ENCODE data around the gene CALCR.
"Not testable (repeated sequence)": the region's sequence is repeated elsewhere in the genome, so short reads cannot be mapped to it uniquely, and the experiment has no call there.

Gene CALCR

DNA sequence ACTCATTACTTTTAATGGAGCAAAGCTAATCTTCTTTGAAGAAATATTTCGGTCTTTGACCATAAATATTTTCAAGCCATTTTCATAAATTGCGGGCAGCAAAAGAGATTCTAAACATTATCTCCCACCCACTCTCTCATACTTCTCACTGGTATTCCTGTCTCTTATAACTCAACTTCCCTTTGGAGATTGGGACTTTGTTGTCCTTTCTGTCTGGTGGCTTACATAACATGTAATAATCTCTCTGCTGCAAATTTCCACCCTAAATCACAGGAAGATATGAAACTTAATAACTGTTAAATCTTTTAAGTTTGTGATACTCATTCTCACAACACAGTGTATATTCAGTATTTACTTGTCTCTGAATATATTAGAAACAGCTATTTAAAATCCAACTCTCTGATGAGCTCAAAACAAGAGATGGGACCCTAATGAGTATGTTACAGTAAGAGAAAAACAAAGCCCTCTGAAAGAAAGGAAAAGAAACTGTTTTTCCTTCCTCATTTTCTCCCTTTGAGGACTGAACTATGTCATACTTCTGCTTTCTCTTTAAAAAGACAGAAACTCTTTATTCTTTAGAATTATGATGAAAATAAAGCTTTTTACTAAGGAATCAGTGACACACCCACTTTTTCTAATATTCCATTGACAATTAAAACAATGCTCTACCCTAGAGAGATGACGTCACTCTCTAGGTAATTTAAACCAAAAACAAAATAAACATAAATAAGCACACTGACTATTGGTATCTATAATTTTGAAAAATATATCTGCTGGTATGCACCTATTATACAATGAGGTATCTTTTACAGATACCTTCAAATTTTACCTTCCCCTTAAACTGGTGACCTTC, 14.7 kb downstream of the CALCR start:
- no peak for DNase-seq

DNA sequence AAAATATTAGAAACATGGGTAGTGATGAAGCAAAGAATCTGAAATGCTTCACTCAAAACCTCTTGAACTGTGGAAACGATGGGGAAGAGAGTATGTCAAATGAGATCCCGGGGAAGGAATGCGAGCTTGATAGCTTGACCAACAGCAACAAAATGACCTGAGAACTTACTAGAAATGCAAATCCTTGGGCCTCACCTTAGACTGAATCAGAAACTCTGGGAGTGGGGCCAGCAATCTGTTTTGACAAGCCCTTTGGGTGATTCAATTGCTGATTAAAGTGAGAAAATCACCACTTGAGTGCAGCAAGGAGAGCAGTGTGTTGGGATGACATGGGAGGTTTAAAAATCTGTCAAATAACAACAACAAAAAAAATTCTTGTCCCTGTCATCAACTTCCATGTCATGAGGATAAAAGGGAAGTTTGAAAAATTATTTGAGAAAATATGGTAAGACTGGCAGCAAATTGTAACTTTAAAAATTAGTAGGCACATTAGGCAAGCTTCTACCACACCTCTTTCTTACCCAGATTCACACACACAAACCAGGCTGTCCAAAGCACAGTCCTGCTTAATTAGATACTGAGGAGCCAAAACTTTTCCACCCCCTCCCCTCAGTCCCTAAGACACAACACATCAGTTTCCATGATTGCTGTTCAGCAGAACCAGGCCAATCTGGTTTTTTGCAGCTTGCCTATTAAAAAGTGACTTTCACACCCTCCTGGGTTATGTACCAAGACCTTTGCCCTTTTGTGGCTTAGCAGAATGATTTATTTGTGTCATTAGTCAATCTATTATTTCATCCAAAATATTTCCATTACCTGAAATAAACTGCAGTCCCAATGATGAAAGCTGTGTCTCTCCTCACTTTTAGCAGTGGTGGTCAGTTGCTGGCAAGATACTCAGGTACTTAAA, 15.6 kb downstream of the CALCR start:
- DNase-seq = no peak

DNA sequence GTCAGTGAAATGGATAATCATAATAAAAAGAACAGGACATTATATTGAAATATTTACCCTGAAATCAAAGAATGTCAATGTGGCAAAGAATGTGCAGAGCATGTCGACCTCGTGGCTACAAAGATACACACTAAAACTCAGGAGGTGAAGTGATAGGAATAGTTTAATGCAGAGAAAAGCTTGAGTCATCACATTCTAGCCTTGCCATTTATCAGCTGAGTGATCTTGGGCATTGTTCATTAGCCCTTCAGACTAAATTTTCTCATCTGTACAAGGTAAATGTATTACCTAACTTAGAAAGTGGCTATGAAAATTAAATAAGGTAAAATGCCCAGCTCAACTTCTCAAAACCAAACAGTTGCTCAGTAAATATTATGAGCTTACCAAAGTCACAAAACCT, 22.6 kb downstream of the CALCR start:
- no peak for DNase-seq

DNA sequence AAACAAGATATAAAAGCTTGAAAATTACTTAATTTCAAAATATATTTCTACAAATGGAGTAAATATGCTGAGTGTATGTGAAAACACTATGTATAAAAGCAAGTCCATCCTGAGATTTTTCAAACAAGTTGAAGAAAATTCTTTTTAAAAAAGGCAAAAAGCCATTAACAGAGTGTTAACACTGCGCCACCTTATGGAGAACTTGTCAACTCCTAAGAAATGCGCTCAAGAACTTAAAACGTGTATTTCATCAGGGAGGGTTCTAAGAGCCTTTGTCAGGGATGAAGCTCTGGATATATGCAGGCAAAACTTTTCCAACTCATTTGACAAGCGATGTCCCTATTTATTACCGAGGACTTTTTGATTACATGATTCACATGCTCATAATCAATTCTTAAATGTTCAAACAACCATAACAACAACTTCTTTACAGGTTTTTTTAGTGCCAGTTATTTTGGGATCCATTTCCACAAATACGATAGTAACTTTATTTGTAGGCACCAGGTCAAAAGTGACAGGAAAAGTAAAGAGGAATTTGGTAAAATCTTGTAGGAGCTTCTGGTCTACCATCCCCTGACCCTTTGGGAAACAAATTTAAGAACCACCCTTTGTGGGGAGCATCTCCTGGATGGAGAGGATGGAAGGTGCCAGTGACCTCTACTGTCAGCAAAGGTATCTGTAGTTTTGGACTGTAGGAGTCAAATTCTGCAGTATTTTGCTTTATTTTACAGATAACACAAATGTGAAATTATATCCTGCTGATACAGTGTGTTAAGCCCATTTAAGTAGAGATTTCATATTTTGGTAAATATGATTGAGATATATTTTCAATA, 23.2 kb downstream of the CALCR start:
- no peak for DNase-seq

DNA sequence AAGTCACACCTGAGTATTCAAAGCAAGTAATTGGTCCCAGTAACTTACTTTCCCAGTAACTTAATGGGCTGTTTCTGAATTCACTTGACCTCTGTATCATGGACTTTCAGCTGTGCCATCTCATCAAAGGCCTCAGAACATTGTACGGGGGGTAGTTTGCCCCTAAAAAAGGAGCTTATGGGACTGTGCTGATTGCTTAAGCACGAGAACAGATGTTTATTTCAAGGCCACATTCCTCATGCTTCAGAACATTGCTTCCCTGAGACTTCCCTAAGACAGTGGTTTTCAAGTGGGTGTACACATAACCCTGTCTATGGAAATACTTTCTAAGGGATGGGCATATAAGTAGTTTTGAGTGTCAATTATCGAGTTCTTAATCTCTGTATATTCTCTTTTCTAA, 26.8 kb downstream of the CALCR start:
- DNase-seq = no peak

DNA sequence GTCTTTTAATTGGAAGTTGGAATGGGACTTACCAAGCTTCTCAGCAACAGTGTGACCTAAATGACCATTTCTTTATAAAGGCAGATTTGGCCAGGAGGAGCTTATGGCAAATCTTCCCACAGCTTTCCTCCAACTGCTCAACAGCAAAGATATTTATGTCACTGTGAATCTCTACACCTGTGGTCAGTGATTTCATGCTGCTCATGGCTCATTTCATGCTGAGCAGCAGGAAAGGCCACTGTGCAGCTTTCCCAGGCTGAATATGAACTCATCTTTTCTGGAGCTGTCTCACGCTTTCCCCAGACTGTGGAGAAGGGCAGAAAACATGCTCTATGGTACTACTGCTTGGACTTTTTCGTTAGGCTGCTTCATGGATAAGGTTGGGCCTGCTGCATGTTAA, 29.8 kb downstream of the CALCR start:
- DNase-seq = no peak

DNA sequence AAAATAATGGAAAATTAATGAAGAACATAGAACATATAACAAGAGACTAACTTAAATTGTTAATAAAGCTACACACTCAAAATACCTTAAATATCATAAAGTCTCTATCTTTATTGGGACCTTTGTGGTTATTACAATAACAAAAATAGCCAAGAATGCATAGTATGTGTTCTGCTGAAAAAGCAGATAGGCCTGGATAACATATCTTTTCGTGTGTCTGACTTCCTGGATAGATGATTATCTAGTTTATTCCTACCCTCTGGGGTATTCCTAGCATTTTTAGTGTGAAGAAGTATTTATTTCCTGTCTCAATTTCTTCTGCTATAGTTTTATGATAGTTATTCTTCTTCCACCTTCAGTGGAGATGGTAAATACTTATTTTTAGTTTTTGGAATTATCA, 36.5 kb downstream of the CALCR start:
- DNase-seq = no peak

DNA sequence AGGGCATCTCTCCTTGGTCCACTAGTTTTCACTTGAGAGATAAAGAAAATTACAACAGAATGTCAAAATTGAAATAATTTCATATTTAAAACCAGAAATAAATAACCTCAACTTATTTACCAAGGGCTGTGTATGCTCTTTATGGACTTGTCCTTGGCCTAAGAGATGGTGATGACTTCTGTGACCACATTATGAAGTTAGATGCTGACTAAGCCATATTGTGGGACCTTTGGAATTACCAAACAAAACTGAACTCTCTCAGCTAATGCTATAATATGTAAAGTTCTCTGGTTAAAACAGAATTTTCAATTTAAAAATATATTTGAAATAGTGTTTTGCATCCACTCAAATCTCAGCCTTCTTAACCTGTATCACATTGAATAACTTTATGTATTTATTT, 38.9 kb downstream of the CALCR start:
- DNase-seq = no peak

DNA sequence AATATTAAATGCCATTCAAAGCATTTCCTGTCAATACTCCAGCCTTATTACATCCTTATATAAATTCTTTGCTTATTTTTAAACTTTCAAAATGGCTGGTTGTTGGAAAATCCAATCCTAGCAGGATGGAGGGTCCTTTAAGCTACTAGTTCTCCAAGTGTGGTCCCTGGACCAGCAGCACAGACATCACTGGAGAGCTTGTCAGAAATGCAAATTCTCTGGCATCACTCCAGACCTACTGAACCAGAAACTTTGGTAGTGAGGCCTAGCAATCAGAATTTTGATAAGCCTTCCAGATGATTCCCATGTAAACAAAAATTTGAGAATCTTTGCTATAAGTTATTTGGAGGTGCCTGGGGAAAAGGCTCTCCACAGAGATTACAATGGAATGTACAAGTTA, 43.8 kb downstream of the CALCR start:
- no peak for DNase-seq

DNA sequence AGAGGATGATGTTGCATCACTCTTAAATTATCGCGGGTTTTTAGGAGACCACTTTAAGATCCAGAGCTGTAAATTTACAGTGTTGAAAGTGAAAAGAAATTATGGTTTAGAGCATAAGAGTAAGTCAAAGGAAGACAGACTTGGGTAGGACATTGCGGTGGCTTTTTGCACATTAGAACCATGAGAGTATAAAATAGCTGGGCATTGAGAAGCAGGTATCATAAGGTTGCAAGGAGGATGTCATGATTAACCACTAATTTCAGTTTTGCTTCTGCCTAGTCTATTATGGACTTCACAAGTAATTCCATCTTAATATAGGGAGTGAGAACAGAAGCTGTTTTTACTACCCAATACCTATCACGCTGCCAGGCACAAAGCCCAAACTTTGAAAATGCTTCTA, 57.7 kb downstream of the CALCR start:
- DNase-seq = no peak

DNA sequence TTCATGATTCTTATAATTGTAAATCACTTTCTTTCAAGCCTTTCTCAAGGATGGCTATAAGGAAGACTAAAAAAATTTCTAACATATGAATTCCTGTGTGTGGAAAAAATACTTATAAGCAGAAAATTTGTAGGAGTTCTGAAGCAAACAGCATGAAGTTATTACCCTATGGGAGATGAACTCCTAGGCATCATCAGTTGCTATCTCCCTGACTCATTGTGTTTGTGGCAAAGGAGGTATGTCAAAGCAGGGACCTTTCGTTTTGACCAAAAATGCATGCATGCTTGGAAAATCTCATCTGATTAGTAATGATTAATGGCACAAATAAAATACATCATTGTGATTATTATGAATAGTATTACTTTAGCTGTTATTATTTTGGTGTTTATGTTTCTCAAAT, 59.4 kb downstream of the CALCR start:
- DNase-seq = no peak

DNA sequence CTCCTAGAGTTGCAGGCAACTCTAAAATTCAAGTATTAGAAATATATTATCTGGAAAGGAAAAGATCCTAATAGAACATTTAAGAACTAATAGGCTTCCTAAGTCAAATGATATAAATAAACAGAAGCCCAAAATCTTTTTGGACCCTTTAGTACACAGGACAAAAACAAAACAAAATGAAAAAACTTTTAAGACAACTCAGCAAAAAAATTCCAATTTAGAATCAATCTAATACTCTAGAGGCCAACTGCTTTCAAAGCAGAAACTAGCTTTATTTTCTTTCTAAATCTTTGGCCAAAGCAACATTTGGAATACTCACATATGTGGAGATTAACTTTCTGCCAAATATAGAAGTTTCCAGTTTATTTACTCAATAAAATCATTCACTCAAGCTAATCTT, 65.2 kb downstream of the CALCR start:
- no peak for DNase-seq

DNA sequence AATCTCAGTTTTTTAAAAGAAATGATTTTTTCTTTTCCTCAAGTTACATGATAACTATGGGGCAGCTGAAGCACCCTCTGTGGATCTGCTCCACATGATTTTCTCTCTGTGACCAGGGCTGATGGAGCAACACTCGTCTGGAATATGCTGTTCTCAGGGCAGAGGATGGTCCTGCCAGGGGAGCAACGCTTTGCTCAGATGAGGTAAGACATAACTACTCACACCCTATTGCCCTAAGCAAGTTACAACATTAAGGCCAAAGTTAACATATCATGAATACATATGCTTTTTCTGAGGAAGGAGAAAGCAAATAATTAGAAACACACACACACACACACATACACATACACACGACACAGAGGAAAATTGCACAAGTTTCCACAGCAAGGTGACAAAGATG, 71.4 kb downstream of the CALCR start:
- no peak for DNase-seq

DNA sequence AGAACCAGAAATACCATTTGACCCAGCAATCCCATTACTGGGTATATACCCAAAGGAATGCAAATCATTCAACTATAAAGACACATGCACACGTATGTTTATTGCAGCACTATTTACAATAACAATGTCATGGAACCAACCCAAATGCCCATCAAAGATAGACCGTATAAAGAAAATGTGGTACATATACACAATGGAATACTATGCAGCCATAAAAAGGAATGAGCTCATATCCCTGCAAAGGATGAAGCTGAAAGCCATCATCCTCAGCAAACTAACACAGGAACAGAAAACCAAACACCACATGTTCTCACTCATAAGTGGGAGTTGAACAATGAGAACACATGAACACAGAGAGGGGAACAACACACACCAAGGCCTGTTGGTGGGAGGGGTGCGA, 82.7 kb downstream of the CALCR start:
- not testable (repeated sequence) for DNase-seq

DNA sequence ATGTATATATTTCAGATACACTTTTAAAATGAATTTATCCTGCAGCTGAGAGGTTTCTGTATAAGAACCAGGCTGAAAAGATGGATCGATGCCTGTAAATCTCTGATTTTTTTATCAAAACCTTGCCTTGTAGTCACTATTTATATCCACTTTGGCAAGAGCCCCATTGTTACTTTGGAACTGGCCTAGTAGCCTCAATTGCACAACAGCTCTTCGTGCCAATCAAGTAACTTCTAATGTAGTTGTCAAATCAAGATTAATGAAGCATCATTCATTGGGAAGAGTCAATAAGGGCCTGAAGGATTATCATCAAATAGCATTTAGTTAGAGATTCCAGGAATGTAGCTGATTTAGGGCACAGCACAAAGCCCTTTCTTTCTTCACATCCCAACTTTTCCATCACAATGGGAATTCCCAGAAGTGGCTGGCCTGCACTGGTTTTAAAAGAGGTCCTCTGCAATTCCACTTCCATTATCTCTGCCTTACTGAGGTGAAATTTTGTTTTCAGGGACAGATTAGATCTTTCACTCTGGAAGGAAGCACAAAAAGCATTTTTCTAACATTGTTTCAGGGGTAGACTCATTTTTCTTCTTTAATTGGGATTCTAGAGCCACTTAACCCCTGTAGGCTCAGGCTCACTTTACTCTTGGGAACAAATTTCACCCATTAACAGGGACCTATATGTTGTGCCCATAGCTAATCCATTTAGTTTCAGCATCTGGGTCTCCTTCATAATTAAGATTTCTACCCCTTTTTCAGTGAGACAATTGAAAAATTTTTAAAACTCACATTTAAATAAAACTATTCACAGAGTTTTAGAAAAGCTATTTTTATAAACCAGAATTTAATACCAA, 97.8 kb downstream of the CALCR start:
- DNase-seq = no peak

DNA sequence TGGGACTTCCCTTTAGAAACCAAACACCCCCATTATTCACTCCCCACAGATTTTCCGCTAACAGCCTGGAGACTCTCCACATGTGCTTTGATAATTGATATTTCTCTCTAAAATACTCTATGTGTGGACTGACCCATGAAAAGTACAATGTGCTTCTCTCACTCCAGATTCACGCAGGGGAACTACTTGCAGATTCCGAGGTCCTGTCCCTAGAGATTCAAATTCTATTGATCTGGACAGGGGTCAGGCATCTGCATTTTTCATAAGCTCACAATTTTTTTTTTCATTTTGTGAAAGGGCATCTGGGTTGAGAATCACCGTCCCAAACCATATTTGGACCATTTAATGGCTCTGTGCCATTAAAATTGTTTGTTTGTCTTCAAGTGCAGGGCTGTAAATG, 98.7 kb downstream of the CALCR start:
- DNase-seq = no peak

DNA sequence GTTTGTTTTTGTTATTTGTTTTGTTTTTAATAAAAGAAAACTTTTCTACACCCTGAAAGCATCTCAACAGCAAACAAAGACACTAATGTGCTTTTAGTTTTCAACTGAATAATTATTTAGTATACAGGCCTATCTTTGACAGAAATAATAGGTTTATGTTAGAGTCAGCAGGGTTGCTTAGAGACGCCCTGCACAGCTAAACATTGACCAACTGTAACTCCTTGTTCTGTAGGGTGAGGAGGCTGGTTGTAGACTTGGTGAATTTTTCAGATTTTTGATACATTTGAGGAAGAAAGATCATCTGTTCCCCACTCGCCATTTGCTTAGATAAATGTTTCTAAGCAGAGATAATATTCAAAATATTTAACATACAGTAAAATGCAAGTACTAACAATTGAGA, 103.1 kb downstream of the CALCR start:
- DNase-seq = no peak

DNA sequence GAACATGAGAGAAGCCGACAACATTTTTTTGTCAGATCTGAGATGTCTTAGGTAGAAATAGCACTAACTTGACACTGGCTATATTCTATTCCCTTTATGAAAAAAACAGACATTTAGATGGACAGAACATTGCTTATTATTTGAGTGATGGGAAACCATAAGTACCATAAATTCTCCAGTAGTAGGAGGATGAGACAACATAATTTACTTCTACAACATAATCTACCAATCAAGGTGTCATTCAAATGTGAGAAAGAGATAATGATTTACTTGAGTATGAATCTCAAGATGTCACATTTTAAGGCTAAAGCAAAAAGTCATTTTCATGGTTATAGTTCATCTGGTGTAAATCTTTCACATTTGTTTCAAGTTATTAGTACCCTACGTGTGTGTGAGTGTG, 110.8 kb downstream of the CALCR start:
- DNase-seq = no peak

DNA sequence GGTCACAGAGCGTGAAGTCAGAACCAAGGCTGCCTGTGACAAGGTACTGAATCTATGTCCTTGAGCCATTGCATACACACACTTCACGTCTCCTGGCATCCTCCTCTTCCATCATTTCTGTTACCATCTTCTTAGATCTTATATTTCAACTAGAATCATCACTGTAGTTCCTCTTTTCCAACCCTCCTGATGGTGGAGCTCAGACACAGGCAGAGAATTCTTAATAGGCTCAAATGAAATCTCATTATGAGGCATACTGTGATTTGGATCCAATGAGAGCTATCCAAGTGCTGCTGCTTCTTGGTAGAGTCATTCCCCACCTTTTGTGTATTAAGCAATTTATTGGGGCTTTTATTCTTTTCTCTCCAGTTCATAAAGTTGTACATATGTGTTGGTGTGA, 113.2 kb downstream of the CALCR start:
- no peak for DNase-seq

DNA sequence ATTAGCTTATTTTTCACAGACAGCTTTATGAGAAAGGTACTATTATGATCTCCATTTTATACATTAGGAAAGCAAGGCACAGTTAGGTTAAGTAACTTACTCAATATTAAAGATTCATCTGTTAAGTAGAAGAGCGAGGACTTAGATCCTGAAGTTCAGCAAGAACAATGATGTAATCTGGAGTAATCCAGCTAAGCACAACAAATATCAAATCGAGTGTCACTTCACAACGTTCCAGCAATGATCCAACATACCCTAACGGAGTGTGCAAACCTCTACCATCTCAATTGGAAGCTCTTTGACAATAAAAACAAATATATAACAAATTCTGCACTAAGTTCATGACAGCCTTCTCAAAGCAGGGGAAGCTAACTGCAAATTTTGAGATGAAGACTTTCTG, 121.3 kb downstream of the CALCR start:
- no peak for DNase-seq

DNA sequence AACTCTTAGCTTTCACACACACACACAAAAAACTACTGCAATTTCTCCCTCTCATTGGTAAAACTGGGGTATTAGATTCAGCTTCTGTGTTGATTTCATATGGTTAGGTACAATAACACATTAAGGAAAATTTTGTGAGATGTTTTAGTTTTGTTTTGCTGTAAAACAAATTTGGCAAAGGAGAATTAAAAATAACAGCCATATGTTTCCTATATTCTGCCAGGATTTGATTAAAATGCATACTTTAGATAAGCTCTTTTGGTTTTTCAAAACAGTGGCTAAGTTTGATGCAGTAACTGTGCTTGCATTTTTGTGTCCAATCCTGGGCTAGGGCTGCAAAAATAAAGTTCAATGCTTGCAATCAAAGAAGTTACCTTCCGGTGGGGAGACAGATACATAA, 126.3 kb downstream of the CALCR start:
- no peak for DNase-seq

DNA sequence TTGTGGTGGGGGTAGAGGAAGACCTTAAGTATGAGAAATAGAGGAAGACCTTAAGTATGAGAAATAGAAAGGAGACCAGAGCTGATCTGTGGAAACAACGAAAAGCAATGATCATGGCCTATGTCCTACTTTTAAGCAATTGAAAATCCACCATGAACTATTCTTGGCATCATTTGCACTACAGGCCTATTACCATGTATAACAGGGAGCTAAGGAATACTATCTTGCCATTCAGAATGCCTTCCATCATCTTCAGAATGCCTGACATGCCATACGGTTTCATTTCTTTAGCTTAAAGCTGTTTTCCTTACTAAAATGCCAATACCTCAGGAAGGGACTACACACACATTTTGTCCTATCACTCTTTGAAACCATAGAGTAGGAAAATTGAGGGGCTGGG, 127.0 kb downstream of the CALCR start:
- DNase-seq = no peak
